WTC11 (cell line): ENCODE results near the gene TOR4A.

Source experiments
- AFF4 ChIP-seq: sonication (generic); formaldehyde crosslinking; IDR thresholded peaks from 2 replicates; pipeline ENCODE4 v1.8.1; 2023; ENCODE audit warnings: mild to moderate bottlenecking, missing genetic modification reagents, borderline replicate concordance
- E2F5 ChIP-seq: sonication (generic); formaldehyde crosslinking; IDR thresholded peaks from 2 replicates; pipeline ENCODE4 v1.8.1; 2022; ENCODE audit warnings: mild to moderate bottlenecking, moderate library complexity, missing genetic modification reagents
- MAX ChIP-seq: sonication (generic); formaldehyde crosslinking; IDR thresholded peaks from 2 replicates; pipeline ENCODE4 v1.8.0; 2022; ENCODE audit warnings: mild to moderate bottlenecking, missing genetic modification reagents
- NFATC4 ChIP-seq: fragments of 250-450 bp; sonication (Bioruptor Pico); IDR thresholded peaks from 2 replicates; pipeline ENCODE4 v1.9.0; 2021; ENCODE audit warnings: mild to moderate bottlenecking
- NFE2L1 ChIP-seq: sonication (generic); formaldehyde crosslinking; IDR thresholded peaks from 2 replicates; pipeline ENCODE4 v1.8.1; 2023; ENCODE audit warnings: missing genetic modification reagents
- SMAD3 ChIP-seq: sonication (generic); formaldehyde crosslinking; IDR thresholded peaks from 2 replicates; pipeline ENCODE4 v1.8.0; 2022; ENCODE audit warnings: missing genetic modification reagents, mild to moderate bottlenecking, borderline replicate concordance
- SMAD4 ChIP-seq: sonication (generic); formaldehyde crosslinking; IDR thresholded peaks from 2 replicates; pipeline ENCODE4 v1.8.0; 2022; ENCODE audit warnings: mild to moderate bottlenecking, missing genetic modification reagents
- TCF7 ChIP-seq: sonication (generic); formaldehyde crosslinking; IDR thresholded peaks from 2 replicates; pipeline ENCODE4 v1.8.0; 2022; ENCODE audit warnings: mild to moderate bottlenecking, low read depth, missing genetic modification reagents, moderate library complexity
- ZNF138 ChIP-seq: sonication (generic); formaldehyde crosslinking; conservative IDR thresholded peaks from 2 replicates; pipeline ENCODE4 v1.8.1; 2022; ENCODE audit warnings: mild to moderate bottlenecking, moderate library complexity, missing genetic modification reagents
- TF ChIP-seq, protein P1 (sequence below): fragments of 200-600 bp; IDR thresholded peaks from 2 replicates; pipeline ENCODE4 v1.8.0; 2022; ENCODE audit warnings: antibody characterized with exemption

GRCh38 chr9:137270929-137271695 is 6.4 kb upstream of the TOR4A start:
- TF ChIP-seq, protein P1, sequence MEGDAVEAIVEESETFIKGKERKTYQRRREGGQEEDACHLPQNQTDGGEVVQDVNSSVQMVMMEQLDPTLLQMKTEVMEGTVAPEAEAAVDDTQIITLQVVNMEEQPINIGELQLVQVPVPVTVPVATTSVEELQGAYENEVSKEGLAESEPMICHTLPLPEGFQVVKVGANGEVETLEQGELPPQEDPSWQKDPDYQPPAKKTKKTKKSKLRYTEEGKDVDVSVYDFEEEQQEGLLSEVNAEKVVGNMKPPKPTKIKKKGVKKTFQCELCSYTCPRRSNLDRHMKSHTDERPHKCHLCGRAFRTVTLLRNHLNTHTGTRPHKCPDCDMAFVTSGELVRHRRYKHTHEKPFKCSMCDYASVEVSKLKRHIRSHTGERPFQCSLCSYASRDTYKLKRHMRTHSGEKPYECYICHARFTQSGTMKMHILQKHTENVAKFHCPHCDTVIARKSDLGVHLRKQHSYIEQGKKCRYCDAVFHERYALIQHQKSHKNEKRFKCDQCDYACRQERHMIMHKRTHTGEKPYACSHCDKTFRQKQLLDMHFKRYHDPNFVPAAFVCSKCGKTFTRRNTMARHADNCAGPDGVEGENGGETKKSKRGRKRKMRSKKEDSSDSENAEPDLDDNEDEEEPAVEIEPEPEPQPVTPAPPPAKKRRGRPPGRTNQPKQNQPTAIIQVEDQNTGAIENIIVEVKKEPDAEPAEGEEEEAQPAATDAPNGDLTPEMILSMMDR = no peak
- TF ChIP-seq E2F5 (CRISPR knock-in tag) = no peak
- TF ChIP-seq NFE2L1 (CRISPR knock-in tag) = no peak
- no peak for TF ChIP-seq TCF7 (CRISPR knock-in tag)
- TF ChIP-seq SMAD4 (CRISPR knock-in tag) = no peak
- no peak for TF ChIP-seq MAX (CRISPR knock-in tag)
- no peak for TF ChIP-seq NFATC4 (CRISPR knock-in tag)
- no peak for TF ChIP-seq SMAD3 (CRISPR knock-in tag)
- no peak for TF ChIP-seq ZNF138 (CRISPR knock-in tag)
- no peak for TF ChIP-seq AFF4 (CRISPR knock-in tag)
